ENCODE data around the gene WWTR1.

DNA sequence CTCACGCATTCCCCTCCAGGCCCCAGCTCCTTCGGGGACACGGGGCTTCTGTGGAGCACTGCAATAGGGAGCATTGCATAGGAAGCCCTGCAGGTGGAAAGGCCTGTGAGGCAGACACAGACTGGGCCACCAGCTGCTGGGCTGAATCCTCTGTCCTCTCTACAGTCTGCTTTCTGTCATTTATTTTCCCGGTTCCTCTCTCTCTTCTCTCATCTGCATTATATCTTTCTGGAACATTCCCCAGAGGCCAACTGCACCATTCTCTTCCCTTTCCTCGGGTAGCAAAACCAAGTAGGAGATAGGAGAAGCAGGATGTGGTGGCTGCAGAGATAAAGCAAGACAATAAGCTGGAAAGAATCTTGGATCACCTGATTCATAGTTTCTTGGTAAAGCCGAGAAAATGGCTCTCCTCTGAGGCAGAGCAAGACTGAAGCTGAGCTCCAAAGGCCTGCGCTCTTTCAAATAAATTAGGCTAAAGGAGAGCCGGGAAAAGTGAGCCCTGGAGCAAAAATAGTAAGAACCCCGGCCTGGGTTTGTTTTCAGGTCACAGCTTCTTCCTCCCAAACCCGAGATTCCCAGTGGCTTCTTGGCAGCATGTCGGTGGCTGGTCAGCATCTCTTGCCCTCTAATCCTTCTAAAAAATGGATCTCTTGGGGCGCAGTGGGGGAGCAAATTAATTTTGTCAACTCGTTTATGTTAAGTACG, 178.1 kb downstream of the WWTR1 start:
- TF ChIP-seq POLR2A (IDR thresholded peaks at IDR 0.05) = no peak
- TF ChIP-seq, protein P1, sequence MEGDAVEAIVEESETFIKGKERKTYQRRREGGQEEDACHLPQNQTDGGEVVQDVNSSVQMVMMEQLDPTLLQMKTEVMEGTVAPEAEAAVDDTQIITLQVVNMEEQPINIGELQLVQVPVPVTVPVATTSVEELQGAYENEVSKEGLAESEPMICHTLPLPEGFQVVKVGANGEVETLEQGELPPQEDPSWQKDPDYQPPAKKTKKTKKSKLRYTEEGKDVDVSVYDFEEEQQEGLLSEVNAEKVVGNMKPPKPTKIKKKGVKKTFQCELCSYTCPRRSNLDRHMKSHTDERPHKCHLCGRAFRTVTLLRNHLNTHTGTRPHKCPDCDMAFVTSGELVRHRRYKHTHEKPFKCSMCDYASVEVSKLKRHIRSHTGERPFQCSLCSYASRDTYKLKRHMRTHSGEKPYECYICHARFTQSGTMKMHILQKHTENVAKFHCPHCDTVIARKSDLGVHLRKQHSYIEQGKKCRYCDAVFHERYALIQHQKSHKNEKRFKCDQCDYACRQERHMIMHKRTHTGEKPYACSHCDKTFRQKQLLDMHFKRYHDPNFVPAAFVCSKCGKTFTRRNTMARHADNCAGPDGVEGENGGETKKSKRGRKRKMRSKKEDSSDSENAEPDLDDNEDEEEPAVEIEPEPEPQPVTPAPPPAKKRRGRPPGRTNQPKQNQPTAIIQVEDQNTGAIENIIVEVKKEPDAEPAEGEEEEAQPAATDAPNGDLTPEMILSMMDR (IDR thresholded peaks at IDR 0.05) = no peak

Measured in right lobe of liver (tissue), 4 donors.